Spleen (tissue), 7 donors: ENCODE results near the gene PREPL.

Source experiments
- POLR2A ChIP-seq, 3 donors: fragments of 450-650 bp; IDR thresholded peaks; one replicate each; pipeline ENCODE4 v1.5.1; 2017; ENCODE audit warnings: antibody characterized with exemption in 3 of 3, mild to moderate bottlenecking in 1 of 3
- POLR2AphosphoS5 ChIP-seq, 3 donors: sonication (generic); formaldehyde crosslinking; IDR thresholded peaks; one replicate each; pipeline ENCODE4 v1.5.1; 2017; ENCODE audit warnings: antibody characterized with exemption in 3 of 3
- TF ChIP-seq, protein P1 (sequence below), 11 experiments: fragments of 200-600 bp in 7 of 11; fragments of 450-650 bp in 4 of 11; sonication (generic) in 4 of 11; IDR thresholded peaks in 8 of 11; conservative IDR thresholded peaks in 3 of 11; 1 replicate in 7 of 11; 2 replicates in 4 of 11; pipeline versions ENCODE4 v1.4.0 to v1.8.0; 2016 to 2021; ENCODE audit warnings: antibody characterized with exemption in 11 of 11, inconsistent platforms in 4 of 11, mild to moderate bottlenecking in 1 of 11
- donor health status: DM: no; HTN: no; CAD: no; lungs with moderate emphysema.
- donor health status: DM: no; HTN: no; CAD: no.
- donor health status: DM: no; HTN: no; CAD: no.

DNA sequence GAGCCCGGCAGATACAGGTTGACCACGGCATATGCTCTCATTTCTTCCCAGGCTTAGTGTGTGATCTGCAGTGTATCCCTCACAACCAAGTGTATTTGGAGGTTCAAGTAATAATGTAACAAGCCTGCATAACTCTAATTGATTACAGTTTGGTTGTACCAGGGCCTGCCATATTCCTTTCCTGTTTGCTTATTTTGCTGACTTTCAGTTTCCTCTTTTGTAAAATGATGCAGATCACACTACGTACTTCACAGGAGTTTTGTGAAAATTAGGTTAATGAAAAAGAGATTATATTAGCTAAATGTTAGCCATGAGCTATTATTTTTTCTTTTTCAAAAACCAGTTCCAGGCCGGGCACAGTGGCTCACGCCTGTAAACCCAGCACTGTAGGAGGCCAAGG, 60.2 kb downstream of the PREPL start:
- TF ChIP-seq, protein P1, sequence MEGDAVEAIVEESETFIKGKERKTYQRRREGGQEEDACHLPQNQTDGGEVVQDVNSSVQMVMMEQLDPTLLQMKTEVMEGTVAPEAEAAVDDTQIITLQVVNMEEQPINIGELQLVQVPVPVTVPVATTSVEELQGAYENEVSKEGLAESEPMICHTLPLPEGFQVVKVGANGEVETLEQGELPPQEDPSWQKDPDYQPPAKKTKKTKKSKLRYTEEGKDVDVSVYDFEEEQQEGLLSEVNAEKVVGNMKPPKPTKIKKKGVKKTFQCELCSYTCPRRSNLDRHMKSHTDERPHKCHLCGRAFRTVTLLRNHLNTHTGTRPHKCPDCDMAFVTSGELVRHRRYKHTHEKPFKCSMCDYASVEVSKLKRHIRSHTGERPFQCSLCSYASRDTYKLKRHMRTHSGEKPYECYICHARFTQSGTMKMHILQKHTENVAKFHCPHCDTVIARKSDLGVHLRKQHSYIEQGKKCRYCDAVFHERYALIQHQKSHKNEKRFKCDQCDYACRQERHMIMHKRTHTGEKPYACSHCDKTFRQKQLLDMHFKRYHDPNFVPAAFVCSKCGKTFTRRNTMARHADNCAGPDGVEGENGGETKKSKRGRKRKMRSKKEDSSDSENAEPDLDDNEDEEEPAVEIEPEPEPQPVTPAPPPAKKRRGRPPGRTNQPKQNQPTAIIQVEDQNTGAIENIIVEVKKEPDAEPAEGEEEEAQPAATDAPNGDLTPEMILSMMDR (IDR thresholded peaks at IDR 0.05 in 8 of 11, conservative IDR thresholded peaks at IDR 0.05 in 3 of 11), result no peak
- TF ChIP-seq POLR2A (IDR thresholded peaks at IDR 0.05) (no peak), POLR2AphosphoS5 (IDR thresholded peaks at IDR 0.05) (no peak)
